Lung (tissue), 12 donors: Measurements from ENCODE around the gene NGEF. TPM values are rescaled to one million over a fixed set of nuclear protein-coding genes. Genes with fewer than 3 reads are reported as not detected.

Experiments
- ATAC-seq: fragments of 200-7000 bp; cut with Tn5 transposase; one replicate; pipeline ENCODE4 v1.9.1; 2020; ENCODE audit warnings: moderate number of reproducible peaks; ENCODE audit not compliant: insufficient read depth, low FRiP score
- DNase-seq, 3 donors: peaks; one replicate each; pipeline ENCODE4 v3.0.0-alpha.2; 2013 to 2017
- H3K27ac ChIP-seq, 2 donors: one replicate each; pipeline ENCODE4 v1.5.1; 2013; ENCODE audit warnings: mild to moderate bottlenecking in 2 of 2, moderate library complexity in 2 of 2, control low read depth in 1 of 2, inconsistent platforms in 1 of 2, low read depth in 1 of 2, low read length in 1 of 2
- H3K27me3 ChIP-seq, 3 donors: one replicate each; pipeline ENCODE4 v1.5.1; 2013; ENCODE audit warnings: low read length in 2 of 3; ENCODE audit not compliant: control insufficient read depth in 3 of 3, insufficient read depth in 3 of 3
- H3K36me3 ChIP-seq, 4 donors: one replicate each; pipeline ENCODE4 v1.5.1; 2013; ENCODE audit warnings: low read length in 4 of 4, mild to moderate bottlenecking in 1 of 4, moderate library complexity in 1 of 4; ENCODE audit not compliant: control insufficient read depth in 4 of 4, insufficient read depth in 4 of 4
- H3K4me1 ChIP-seq, 5 donors: one replicate each; pipeline ENCODE4 v1.5.1; 2013; ENCODE audit warnings: low read length in 5 of 5, mild to moderate bottlenecking in 2 of 5, moderate library complexity in 1 of 5; ENCODE audit not compliant: control insufficient read depth in 5 of 5, insufficient read depth in 5 of 5
- H3K4me3 ChIP-seq: one replicate; pipeline ENCODE4 v1.5.1; 2013; ENCODE audit warnings: mild to moderate bottlenecking, control low read depth, moderate library complexity
- H3K9ac ChIP-seq, 2 donors: one replicate each; pipeline ENCODE4 v1.5.1; 2013; ENCODE audit warnings: low read length in 2 of 2, control low read depth in 1 of 2; ENCODE audit not compliant: insufficient read depth in 1 of 2
- H3K9me3 ChIP-seq, 4 donors: one replicate each; pipeline ENCODE4 v1.5.1; 2013; ENCODE audit warnings: low read length in 3 of 4, mild to moderate bottlenecking in 1 of 4, moderate library complexity in 1 of 4; ENCODE audit not compliant: control insufficient read depth in 4 of 4, insufficient read depth in 3 of 4
- CTCF ChIP-seq: IDR thresholded peaks from 2 replicates; pipeline ENCODE4 v1.5.1; 2012; ENCODE audit warnings: mild to moderate bottlenecking; ENCODE audit errors: control extremely low read depth, extremely low read depth
- WGBS, 2 donors: extraction: QIAGEN DNeasy Blood & Tissue Kit; methylation state at CpG; one replicate each; pipeline ENCODE4 v1.1.7; 2013; 5-methylcytosine and 5-hydroxymethylcytosine counted together
- polyA plus RNA-seq, 2 donors: library from polyadenylated mRNA; stranded (reverse); fragments of 200-250 nt; gene quantifications; one replicate each; pipeline ENCODE4 v1.2.1, GENCODE V29; 2013
- total RNA-seq, 2 donors: library from RNA; depleted of rRNA in 1 of 2; stranded (reverse); fragments of >200 nt in 1 of 2; gene quantifications; one replicate each; pipeline ENCODE4 v1.2.1, GENCODE V29; 2014 to 2021
- donor health status: control.
- donor health status: control.
- donor health status: Bipolar disorder and iron deficiency.
- donor health status: healthy.
- donor health status: DM: yes; HTN: yes; CAD: no.

Gene NGEF
- total and polyA plus RNA-seq, 4 donors = 0.35 to 2.4 (median 1.5) TPM

GRCh38 chr2:232879618-232880494 lies 133.2 kb downstream of the NGEF start:
- no peak for ATAC-seq
- H3K9ac ChIP-seq = no peak overlapping the region
- H3K36me3 ChIP-seq = no peaks in the 10 kb centered on the region
- H3K4me1 ChIP-seq = peaks cover 0 to 9% (median 0%) of the 10 kb centered on the region in 5 donors
- H3K9me3 ChIP-seq = no peaks in the 10 kb centered on the region
- 88 to 94% methylated on average over 21 of the region's 21 CpGs for WGBS, 2 donors
- no peak for TF ChIP-seq CTCF
- no peak overlapping the region for H3K4me3 ChIP-seq
- DNase-seq = no peak
- H3K27ac ChIP-seq = no peak overlapping the region
- H3K27me3 ChIP-seq = peaks cover 0 to 7% (median 7%) of the 10 kb centered on the region in 3 donors

- H3K9ac ChIP-seq = no peak overlapping the region
- ATAC-seq (no peak), DNase-seq (no peak)
- no peak for TF ChIP-seq CTCF
- no peaks in the 10 kb centered on the region for H3K36me3 ChIP-seq
- no peak overlapping the region for H3K27ac ChIP-seq
- H3K9me3 ChIP-seq = no peaks in the 10 kb centered on the region
- H3K27me3 ChIP-seq = peaks cover 0 to 7% (median 7%) of the 10 kb centered on the region in 3 donors
- no peak overlapping the region for H3K4me3 ChIP-seq
- WGBS, 2 donors = 88 to 93% methylated on average over 20 of the region's 20 CpGs
- H3K4me1 ChIP-seq = peaks cover 0 to 9% (median 0%) of the 10 kb centered on the region in 5 donors
Measured at GRCh38 chr2:232878855-232879617, 134.0 kb downstream of the NGEF start.

GRCh38 chr2:232877940-232878511 lies 135.0 kb downstream of the NGEF start:
- H3K4me1 ChIP-seq = peaks cover 0 to 9% (median 0%) of the 10 kb centered on the region in 5 donors
- no peaks in the 10 kb centered on the region for H3K36me3 ChIP-seq
- TF ChIP-seq CTCF = no peak
- 91 to 96% methylated on average over 13 of the region's 13 CpGs for WGBS, 2 donors
- no peak for ATAC-seq
- H3K9ac ChIP-seq = no peak overlapping the region
- no peak overlapping the region for H3K27ac ChIP-seq
- peaks cover 0 to 7% (median 7%) of the 10 kb centered on the region in 3 donors for H3K27me3 ChIP-seq
- no peaks in the 10 kb centered on the region for H3K9me3 ChIP-seq
- H3K4me3 ChIP-seq = no peak overlapping the region
- no peak for DNase-seq
